22Rv1 (cell line): ENCODE data around the gene NELFB.

Experiments used
- ZFX ChIP-seq: fragments of 450-650 bp; IDR thresholded peaks from 2 replicates; pipeline ENCODE4 v1.6.1; 2017; ENCODE audit warnings: antibody characterized with exemption, borderline replicate concordance
- TF ChIP-seq, protein P1 (sequence below): fragments of 450-650 bp; IDR thresholded peaks from 2 replicates; pipeline ENCODE4 v1.5.1; 2017; ENCODE audit warnings: mild to moderate bottlenecking

- TF ChIP-seq, protein P1, sequence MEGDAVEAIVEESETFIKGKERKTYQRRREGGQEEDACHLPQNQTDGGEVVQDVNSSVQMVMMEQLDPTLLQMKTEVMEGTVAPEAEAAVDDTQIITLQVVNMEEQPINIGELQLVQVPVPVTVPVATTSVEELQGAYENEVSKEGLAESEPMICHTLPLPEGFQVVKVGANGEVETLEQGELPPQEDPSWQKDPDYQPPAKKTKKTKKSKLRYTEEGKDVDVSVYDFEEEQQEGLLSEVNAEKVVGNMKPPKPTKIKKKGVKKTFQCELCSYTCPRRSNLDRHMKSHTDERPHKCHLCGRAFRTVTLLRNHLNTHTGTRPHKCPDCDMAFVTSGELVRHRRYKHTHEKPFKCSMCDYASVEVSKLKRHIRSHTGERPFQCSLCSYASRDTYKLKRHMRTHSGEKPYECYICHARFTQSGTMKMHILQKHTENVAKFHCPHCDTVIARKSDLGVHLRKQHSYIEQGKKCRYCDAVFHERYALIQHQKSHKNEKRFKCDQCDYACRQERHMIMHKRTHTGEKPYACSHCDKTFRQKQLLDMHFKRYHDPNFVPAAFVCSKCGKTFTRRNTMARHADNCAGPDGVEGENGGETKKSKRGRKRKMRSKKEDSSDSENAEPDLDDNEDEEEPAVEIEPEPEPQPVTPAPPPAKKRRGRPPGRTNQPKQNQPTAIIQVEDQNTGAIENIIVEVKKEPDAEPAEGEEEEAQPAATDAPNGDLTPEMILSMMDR, result no peak
- no peak for TF ChIP-seq ZFX
Measured at GRCh38 chr9:137310189-137311052, 55.3 kb downstream of the NELFB start.
